Neuronal stem cell (in vitro differentiated cells): ENCODE data around the gene BMP2K.

ENCODE experiments used
- DNase-seq: peaks from one replicate; pipeline ENCODE4 v3.0.0-alpha.2; 2013; ENCODE audit warnings: low spot score
- H2AFZ ChIP-seq: one replicate; pipeline ENCODE4 v1.6.1; 2013; ENCODE audit warnings: mild to moderate bottlenecking, low read length, inconsistent platforms
- H2AK5ac ChIP-seq: 2 replicates; pipeline ENCODE4 v1.6.1; 2013; ENCODE audit warnings: low read depth, mild to moderate bottlenecking, inconsistent platforms, low read length, moderate library complexity, mixed read lengths
- H2BK120ac ChIP-seq: 2 replicates; pipeline ENCODE4 v1.6.1; 2013; ENCODE audit warnings: low read depth, mild to moderate bottlenecking, inconsistent platforms, low read length, moderate library complexity, mixed read lengths
- H2BK12ac ChIP-seq: one replicate; pipeline ENCODE4 v1.6.1; 2013; ENCODE audit warnings: low read length, inconsistent platforms
- H2BK15ac ChIP-seq: 2 replicates; pipeline ENCODE4 v1.6.1; 2013; ENCODE audit warnings: mild to moderate bottlenecking, low read length, inconsistent platforms, mixed read lengths
- H2BK5ac ChIP-seq: one replicate; pipeline ENCODE4 v1.6.1; 2013; ENCODE audit warnings: inconsistent platforms, mild to moderate bottlenecking, low read length, moderate library complexity
- H3K14ac ChIP-seq: one replicate; pipeline ENCODE4 v1.6.1; 2013; ENCODE audit warnings: low read length, inconsistent platforms
- H3K18ac ChIP-seq: 2 replicates; pipeline ENCODE4 v1.6.1; 2013; ENCODE audit warnings: low read length, inconsistent platforms
- H3K23ac ChIP-seq: 2 replicates; pipeline ENCODE4 v1.6.1; 2013; ENCODE audit warnings: low read depth, mild to moderate bottlenecking, mixed read lengths, low read length, inconsistent platforms; ENCODE audit not compliant: poor library complexity
- H3K27ac ChIP-seq: replicated peaks from 3 replicates; pipeline ENCODE4 v1.5.1; 2013; ENCODE audit warnings: low read length, inconsistent platforms
- H3K27me3 ChIP-seq, 3 experiments: 2 replicates each; pipeline ENCODE4 v1.6.1; 2013; ENCODE audit warnings: low read length in 3 of 3, mild to moderate bottlenecking in 2 of 3, inconsistent platforms in 1 of 3, low read depth in 1 of 3, mixed read lengths in 1 of 3, moderate library complexity in 1 of 3; ENCODE audit not compliant: control insufficient read depth in 3 of 3, insufficient read depth in 3 of 3
- H3K36me3 ChIP-seq, 2 donors: replicated peaks in 1 of 2; 2 replicates each; pipeline ENCODE4 v1.6.1; 2013; ENCODE audit warnings: low read length in 2 of 2; ENCODE audit not compliant: control insufficient read depth in 2 of 2, insufficient read depth in 2 of 2
- H3K4ac ChIP-seq: 2 replicates; pipeline ENCODE4 v1.6.1; 2013; ENCODE audit warnings: inconsistent platforms, mild to moderate bottlenecking, low read length, moderate library complexity
- H3K4me1 ChIP-seq, 2 donors: 1 replicate in 1 of 2; 2 replicates in 1 of 2; pipeline ENCODE4 v1.6.1; 2013; ENCODE audit warnings: low read length in 2 of 2, low read depth in 1 of 2; ENCODE audit not compliant: control insufficient read depth in 2 of 2, insufficient read depth in 1 of 2
- H3K4me2 ChIP-seq: one replicate; pipeline ENCODE4 v1.6.1; 2013; ENCODE audit warnings: mild to moderate bottlenecking, low read length, inconsistent platforms; ENCODE audit not compliant: insufficient read depth, poor library complexity, severe bottlenecking
- H3K4me3 ChIP-seq, 2 donors: 2 replicates each; pipeline ENCODE4 v1.5.1; 2013; ENCODE audit warnings: low read length in 2 of 2, mild to moderate bottlenecking in 2 of 2, inconsistent platforms in 1 of 2, moderate library complexity in 1 of 2
- H3K79me1 ChIP-seq: one replicate; pipeline ENCODE4 v1.6.1; 2013; ENCODE audit warnings: low read depth, mild to moderate bottlenecking, inconsistent platforms, low read length, moderate library complexity
- H3K9ac ChIP-seq: one replicate; pipeline ENCODE4 v1.6.1; 2013; ENCODE audit warnings: mild to moderate bottlenecking, low read depth, low read length, inconsistent platforms; ENCODE audit not compliant: poor library complexity
- H3K9me3 ChIP-seq, 2 donors: replicated peaks in 1 of 2; 2 replicates each; pipeline versions ENCODE3 to v1.6.1; 2013; ENCODE audit warnings: low read length in 2 of 2, mild to moderate bottlenecking in 2 of 2, inconsistent platforms in 1 of 2, low read depth in 1 of 2, mixed read lengths in 1 of 2, moderate library complexity in 1 of 2; ENCODE audit not compliant: control insufficient read depth in 2 of 2, insufficient read depth in 1 of 2
- H4K8ac ChIP-seq: one replicate; pipeline ENCODE4 v1.6.1; 2013; ENCODE audit warnings: low read depth, mild to moderate bottlenecking, inconsistent platforms, low read length, moderate library complexity
- H4K91ac ChIP-seq: one replicate; pipeline ENCODE4 v1.6.1; 2013; ENCODE audit warnings: low read length, low read depth, mild to moderate bottlenecking, inconsistent platforms; ENCODE audit not compliant: poor library complexity
- WGBS, 2 donors: extraction: QIAGEN DNeasy Blood & Tissue Kit; methylation state at CpG; one replicate each; pipeline ENCODE4 v1.1.7; 2013; ENCODE audit warnings: missing lambda C conversion rate in 2 of 2, mixed read lengths in 1 of 2; ENCODE audit not compliant: insufficient read length in 2 of 2, insufficient replicate concordance in 1 of 2; ENCODE audit errors: extremely low coverage in 2 of 2; 5-methylcytosine and 5-hydroxymethylcytosine counted together

BMP2K gene

DNA sequence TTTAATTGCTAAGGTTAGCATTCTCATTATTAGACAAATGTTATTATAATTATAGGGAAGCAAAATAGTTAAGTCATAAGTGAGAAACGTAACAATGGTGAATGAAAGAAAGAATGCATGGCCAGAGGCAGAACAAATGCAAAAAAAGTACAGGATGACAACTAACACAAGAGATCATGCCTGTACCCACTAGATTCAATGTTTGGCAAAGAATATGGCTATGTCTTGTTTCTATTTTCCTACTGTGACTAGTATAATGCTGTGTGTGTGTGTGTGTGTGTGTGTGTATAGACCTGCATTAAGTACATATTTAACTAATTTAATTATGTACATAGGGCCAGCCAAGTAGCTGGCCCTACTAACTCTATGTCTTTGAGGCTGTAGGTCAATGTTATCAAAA lies 12.9 kb upstream of the BMP2K start:
- Histone ChIP-seq H3K23ac (no peak overlapping the region), H2AFZ (no peak overlapping the region), H3K27ac (no peak overlapping the region), H3K4me3 (no peak overlapping the region), H3K9me3 (no peaks in the 10 kb centered on the region), H2AK5ac (no peak overlapping the region), H3K4me1 (no peaks in the 10 kb centered on the region), H2BK15ac (no peak overlapping the region), H3K27me3 (no peaks in the 10 kb centered on the region), H4K8ac (no peak overlapping the region), H2BK12ac (no peak overlapping the region), H3K4me2 (no peak overlapping the region), H3K4ac (no peak overlapping the region), H3K18ac (no peak overlapping the region), H4K91ac (no peak overlapping the region), H3K79me1 (no peaks in the 10 kb centered on the region), H3K14ac (no peak overlapping the region), H3K36me3 (no peaks in the 10 kb centered on the region), H3K9ac (no peak overlapping the region), H2BK5ac (no peak overlapping the region), H2BK120ac (no peak overlapping the region)
- DNase-seq, result no peak
- WGBS, 2 donors, result no CpG with 5 or more reads among the region's 1 CpG

DNA sequence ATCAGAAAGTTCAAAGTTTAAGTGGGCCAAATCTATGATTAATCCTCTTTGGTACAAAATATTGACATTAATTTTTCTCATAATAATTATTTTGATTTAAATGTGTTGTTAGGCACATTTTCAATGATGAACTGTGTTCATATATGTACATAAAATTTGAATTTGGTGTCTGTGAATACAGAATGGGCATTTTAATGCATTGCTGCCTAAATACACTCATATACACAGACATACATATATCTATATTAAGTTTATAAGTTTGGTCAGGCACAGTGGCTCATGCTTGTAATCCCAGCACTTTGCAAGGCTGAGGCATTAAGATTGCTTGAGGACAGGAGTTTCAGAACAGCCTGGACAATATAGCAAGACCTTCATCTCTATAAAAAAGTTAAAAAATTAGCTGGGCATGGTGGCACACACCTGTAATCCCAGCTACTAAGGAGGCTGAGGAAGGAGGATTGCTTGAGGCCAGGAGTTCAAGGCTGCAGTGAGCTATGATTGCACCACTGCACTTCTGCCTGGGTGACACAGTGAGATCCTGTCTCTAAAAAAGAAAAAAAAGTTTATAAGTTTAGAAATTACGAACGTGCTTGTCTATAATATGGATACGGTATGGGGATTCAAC lies 12.3 kb upstream of the BMP2K start:
- Histone ChIP-seq H2BK5ac (no peak overlapping the region), H3K9me3 (no peaks in the 10 kb centered on the region), H3K4me1 (no peaks in the 10 kb centered on the region), H2AK5ac (no peak overlapping the region), H4K91ac (no peak overlapping the region), H4K8ac (no peak overlapping the region), H3K18ac (no peak overlapping the region), H3K27me3 (no peaks in the 10 kb centered on the region), H2BK120ac (no peak overlapping the region), H3K4me2 (no peak overlapping the region), H3K14ac (no peak overlapping the region), H2BK12ac (no peak overlapping the region), H2BK15ac (no peak overlapping the region), H3K36me3 (no peaks in the 10 kb centered on the region), H3K23ac (no peak overlapping the region), H3K4me3 (no peak overlapping the region), H3K4ac (no peak overlapping the region), H3K27ac (no peak overlapping the region), H2AFZ (no peak overlapping the region), H3K9ac (no peak overlapping the region), H3K79me1 (no peaks in the 10 kb centered on the region)
- 100% methylated on average over 3 of the region's 3 CpGs; no CpG with 5 or more reads in 1 of the 2 donors for WGBS, 2 donors
- DNase-seq, result no peak

DNA sequence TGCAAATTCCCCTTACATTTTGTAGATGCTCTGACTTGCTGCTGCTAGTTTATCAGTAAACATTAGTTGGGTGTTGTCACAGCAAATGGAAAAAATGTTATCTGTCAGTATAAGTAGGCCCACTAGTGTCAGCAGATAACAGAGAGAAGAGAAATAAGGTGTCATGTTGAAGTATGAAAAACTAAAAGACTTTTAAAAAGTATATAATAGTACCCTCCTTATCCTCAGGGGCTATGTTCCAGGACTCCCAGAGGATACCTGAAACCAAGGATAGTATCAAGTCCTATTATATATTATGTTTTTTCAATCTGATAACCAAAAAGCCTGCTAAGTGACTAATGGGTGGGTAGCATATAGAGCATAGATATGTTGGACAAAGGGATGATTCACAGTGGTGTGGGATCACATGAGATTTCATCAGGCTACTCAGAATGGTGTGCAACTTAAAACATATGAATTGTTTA lies 11.6 kb upstream of the BMP2K start:
- Histone ChIP-seq H3K4ac (no peak overlapping the region), H3K36me3 (no peaks in the 10 kb centered on the region), H2AFZ (no peak overlapping the region), H3K27me3 (no peaks in the 10 kb centered on the region), H3K4me3 (no peak overlapping the region), H3K27ac (no peak overlapping the region), H2BK12ac (no peak overlapping the region), H2AK5ac (no peak overlapping the region), H2BK5ac (no peak overlapping the region), H3K9ac (no peak overlapping the region), H3K18ac (no peak overlapping the region), H3K79me1 (no peaks in the 10 kb centered on the region), H3K14ac (no peak overlapping the region), H3K23ac (no peak overlapping the region), H4K91ac (no peak overlapping the region), H3K9me3 (no peaks in the 10 kb centered on the region), H4K8ac (no peak overlapping the region), H2BK120ac (no peak overlapping the region), H3K4me2 (no peak overlapping the region), H2BK15ac (no peak overlapping the region), H3K4me1 (no peaks in the 10 kb centered on the region)
- DNase-seq, result no peak

DNA sequence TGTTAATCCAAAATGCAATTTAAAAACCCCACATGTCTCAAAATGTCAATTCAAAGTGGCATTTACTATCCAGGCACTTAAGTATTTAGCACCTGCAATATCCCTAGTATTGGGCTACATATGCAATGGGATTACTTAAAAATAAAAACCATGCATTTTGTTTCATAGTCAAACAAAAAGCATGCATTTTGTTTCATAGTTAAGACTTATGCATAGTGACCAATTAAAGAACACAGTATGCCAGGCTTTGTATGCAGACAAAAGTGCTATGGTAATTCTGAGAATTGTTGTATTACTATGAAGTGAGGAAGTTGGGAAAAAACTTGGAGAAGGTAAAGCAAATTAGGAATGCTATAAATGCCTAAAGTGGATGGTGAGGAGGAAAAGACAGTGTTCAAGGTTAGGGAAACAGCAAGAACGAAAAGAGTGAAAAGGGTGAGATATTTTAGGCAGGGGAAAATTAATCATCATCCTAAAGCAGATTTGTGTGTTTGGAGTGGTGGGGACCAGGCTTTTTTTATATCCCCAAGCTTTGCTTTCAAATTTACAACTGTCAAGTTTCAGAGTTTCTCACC lies 10.6 kb upstream of the BMP2K start:
- no peak overlapping the region for H3K27ac ChIP-seq
- no peak overlapping the region for H3K14ac ChIP-seq
- no peak overlapping the region for H2BK5ac ChIP-seq
- no peak overlapping the region for H2BK120ac ChIP-seq
- H3K27me3 ChIP-seq, result no peaks in the 10 kb centered on the region
- H3K4me2 ChIP-seq, result no peak overlapping the region
- no peak overlapping the region for H2AFZ ChIP-seq
- H3K4ac ChIP-seq, result no peak overlapping the region
- no peak overlapping the region for H2AK5ac ChIP-seq
- no peak overlapping the region for H3K18ac ChIP-seq
- DNase-seq, result no peak
- H2BK15ac ChIP-seq, result no peak overlapping the region
- no peak overlapping the region for H4K8ac ChIP-seq
- no peaks in the 10 kb centered on the region for H3K9me3 ChIP-seq
- H4K91ac ChIP-seq, result no peak overlapping the region
- H3K36me3 ChIP-seq, result no peaks in the 10 kb centered on the region
- H3K79me1 ChIP-seq, result no peaks in the 10 kb centered on the region
- WGBS, 2 donors, result no CpG with 5 or more reads among the region's 1 CpG
- H3K9ac ChIP-seq, result no peak overlapping the region
- no peak overlapping the region for H3K4me3 ChIP-seq
- no peak overlapping the region for H3K23ac ChIP-seq
- H2BK12ac ChIP-seq, result no peak overlapping the region
- H3K4me1 ChIP-seq, result no peaks in the 10 kb centered on the region
